Measurements from ENCODE around the gene CPED1. TPM values are rescaled to one million over a fixed set of nuclear protein-coding genes. Genes with fewer than 3 reads are reported as not detected.

CPED1 gene
- total and polyA plus RNA-seq, 10 of the 15 experiments (the other 5 are each of a cell fraction or from before 2014, with no cell fraction given) = 0.01 to 0.77 (median 0.10) TPM; not detected in 1

- TF ChIP-seq CUX1 (IDR thresholded peaks at IDR 0.05; ENCODE audit: insufficient replicate concordance, low read depth, low read length) = no peak
Measured at GRCh38 chr7:121039994-121040393, 51.5 kb downstream of the CPED1 start (continued).

GRCh38 chr7:121041516-121042148 is 53.1 kb downstream of the CPED1 start:
- FAIRE-seq = no peak
- SMC1A ChIA-PET (ENCODE audit: uncharacterized antibody, unreplicated experiment) = interaction anchor here (0.9 to 1.3 kb wide), 4 partner anchors 16 to 24 kb away, joined by 3 read pairs; no protein-coding TSS in a partner anchor
- Histone ChIP-seq H3K9ac (ENCODE audit: control insufficient read depth, insufficient read depth, low read length) (no peak overlapping the region), H3K4me3 (no peak overlapping the region), H4K20me1 (ENCODE audit: control insufficient read depth, insufficient read depth) (no peaks in the 10 kb centered on the region), H3K27me3 (replicated peaks in 1 of 2; ENCODE audit: control insufficient read depth in 2 of 2, insufficient read depth in 2 of 2, low read length in 1 of 2) (no peaks in the 10 kb centered on the region), H3K4me1 (ENCODE audit: control insufficient read depth, insufficient read depth, low read length) (no peaks in the 10 kb centered on the region), H3K9me3 (replicated peaks; ENCODE audit: control insufficient read depth, insufficient read depth, low read length) (no peaks in the 10 kb centered on the region), H3K4me2 (ENCODE audit: control insufficient read depth, insufficient read depth) (no peak overlapping the region), H3K36me3 (ENCODE audit: control insufficient read depth in 2 of 2, insufficient read depth in 2 of 2, low read length in 1 of 2) (no peaks in the 10 kb centered on the region), H2AFZ (ENCODE audit: control insufficient read depth, low read depth, low read length) (no peak overlapping the region), H3K79me2 (ENCODE audit: control insufficient read depth, insufficient read depth, low read length) (no peaks in the 10 kb centered on the region), H3K27ac (ENCODE audit: control insufficient read depth, insufficient read depth) (no peak overlapping the region)
- intact Hi-C loops (cut with micrococcal nuclease; ENCODE audit: unreplicated experiment) = no loop called here
- no peak for DNase-seq (ENCODE audit: low read depth, low spot score)
- no TSS peak for BruUV-seq (replicated peaks)
- TF ChIP-seq REST (IDR thresholded peaks at IDR 0.05; ENCODE audit: low read depth, low read length) (no peak), ZNF217 (IDR thresholded peaks at IDR 0.05) (no peak), NBN (IDR thresholded peaks at IDR 0.05) (no peak), NR2C1 (IDR thresholded peaks at IDR 0.05) (no peak), MTA3 (IDR thresholded peaks at IDR 0.05; ENCODE audit: borderline replicate concordance, low read length) (no peak), HCFC1 (IDR thresholded peaks at IDR 0.05; ENCODE audit: low read length) (no peak), POLR2AphosphoS5 (IDR thresholded peaks at IDR 0.05; ENCODE audit: low read length) (no peak), BMI1 (IDR thresholded peaks at IDR 0.05; ENCODE audit: borderline replicate concordance) (no peak)
- CTCF ChIA-PET = interaction anchor here (0.6 to 1.3 kb wide), 4 partner anchors 12 to 1507 kb away, joined by 3 to 5 read pairs (median 3); partner anchors contain the start of gene CPED1
- no peak for ATAC-seq
- in situ Hi-C loops (cut with MboI) = no loop called here
- RAD21 ChIA-PET (ENCODE audit: unreplicated experiment) = interaction anchor here (0.9 kb wide), 1 partner anchor 779 kb away, joined by 3 read pairs; no protein-coding TSS in a partner anchor
- WGBS (ENCODE audit: insufficient coverage, insufficient replicate concordance, low lambda C conversion rate, missing lambda C conversion rate) = 30% methylated on average over 6 of the region's 6 CpGs
- POLR2A ChIA-PET = no interaction called here
